BE2C (cell line): ENCODE data around the gene VAMP7. TPM values are rescaled to one million over a fixed set of nuclear protein-coding genes. Genes with fewer than 3 reads are reported as not detected.
"Not testable (repeated sequence)": the region's sequence is repeated elsewhere in the genome, so short reads cannot be mapped to it uniquely, and the experiment has no call there.

Experiments used
- DNase-seq: peaks from one replicate; pipeline ENCODE4 v3.0.0-alpha.2; 2020
- H3K27me3 ChIP-seq: fragments of 250-450 bp; sonication (Bioruptor Pico); 2 replicates; pipeline ENCODE4 v1.5.1; 2020; ENCODE audit warnings: mild to moderate bottlenecking
- H3K36me3 ChIP-seq: fragments of 250-450 bp; sonication (Bioruptor Pico); 2 replicates; pipeline ENCODE4 v1.5.1; 2020; ENCODE audit warnings: mild to moderate bottlenecking
- H3K4me1 ChIP-seq: fragments of 250-450 bp; sonication (Bioruptor Pico); 2 replicates; pipeline ENCODE4 v1.5.1; 2020
- H3K4me3 ChIP-seq: 2 replicates; pipeline ENCODE4 v1.5.1; 2011; ENCODE audit warnings: low read depth, low read length
- H3K9me3 ChIP-seq: fragments of 250-450 bp; sonication (Bioruptor Pico); 2 replicates; pipeline ENCODE4 v1.5.1; 2020
- CTCF ChIP-seq: IDR thresholded peaks from 2 replicates; pipeline ENCODE4 v1.5.1; 2012; ENCODE audit warnings: mild to moderate bottlenecking, low read depth, low read length
- polyA plus RNA-seq: library from polyadenylated mRNA; unstranded; fragments of >200 nt; gene quantifications from one replicate; pipeline ENCODE4 v1.2.1, GENCODE V29; 2012; ENCODE audit warnings: low read depth, missing spikeins; ENCODE audit not compliant: insufficient read length, insufficient read depth

Gene VAMP7
- polyA plus RNA-seq, result 12.9 TPM

GRCh38 chrX:155881158-155881993 is at the start of gene VAMP7:
Gene VAMP7, plus strand, starts transcription at chrX:155881345. Its CDS starts 8,122 bp downstream, at chrX:155889467.
- DNase-seq, result peak; percentile 86
- TF ChIP-seq CTCF, result no peak
- H3K4me3 ChIP-seq, result peak within 1 kb of the TSS; percentile 77
- H3K36me3 ChIP-seq, result no peaks in the 10 kb centered on the region
- no peaks in the 10 kb centered on the region for H3K4me1 ChIP-seq
- H3K27me3 ChIP-seq, result no peaks in the 10 kb centered on the region
- no peaks in the 10 kb centered on the region for H3K9me3 ChIP-seq

- no peaks in the 10 kb centered on the region for H3K36me3 ChIP-seq
- TF ChIP-seq CTCF, result no peak
- no peak for DNase-seq
- H3K4me3 ChIP-seq, result no peak overlapping the region
- no peaks in the 10 kb centered on the region for H3K4me1 ChIP-seq
- no peaks in the 10 kb centered on the region for H3K9me3 ChIP-seq
- H3K27me3 ChIP-seq, result no peaks in the 10 kb centered on the region
Observed at GRCh38 chrX:155841232-155841631, 39.9 kb upstream of the VAMP7 start.

- H3K4me3 ChIP-seq, H3K9me3 ChIP-seq, DNase-seq, H3K36me3 ChIP-seq, H3K4me1 ChIP-seq, H3K27me3 ChIP-seq: not testable (repeated sequence)
Observed at GRCh38 chrX:155851786-155852185, 29.4 kb upstream of the VAMP7 start.

- TF ChIP-seq CTCF, result peak; percentile 30
- H3K4me3 ChIP-seq, result no peak overlapping the region
- no peak for DNase-seq
- no peaks in the 10 kb centered on the region for H3K27me3 ChIP-seq
- H3K9me3 ChIP-seq, result no peaks in the 10 kb centered on the region
- no peaks in the 10 kb centered on the region for H3K4me1 ChIP-seq
- H3K36me3 ChIP-seq, result no peaks in the 10 kb centered on the region
Observed at GRCh38 chrX:155857561-155857960, 23.6 kb upstream of the VAMP7 start.

- peak; percentile 24 for TF ChIP-seq CTCF
- no peaks in the 10 kb centered on the region for H3K4me1 ChIP-seq
- no peak overlapping the region for H3K4me3 ChIP-seq
- no peaks in the 10 kb centered on the region for H3K9me3 ChIP-seq
- DNase-seq, result no peak
- H3K27me3 ChIP-seq, result no peaks in the 10 kb centered on the region
- no peaks in the 10 kb centered on the region for H3K36me3 ChIP-seq
Observed at GRCh38 chrX:155864655-155865054, 16.5 kb upstream of the VAMP7 start.

- DNase-seq, result no peak
- Histone ChIP-seq H3K36me3 (no peaks in the 10 kb centered on the region), H3K4me1 (no peaks in the 10 kb centered on the region), H3K9me3 (no peaks in the 10 kb centered on the region), H3K4me3 (no peak overlapping the region), H3K27me3 (no peaks in the 10 kb centered on the region)
- no peak for TF ChIP-seq CTCF
Observed at GRCh38 chrX:155865193-155865592, 16.0 kb upstream of the VAMP7 start.
